ENCODE measurements around the gene TMX2.
"Not testable (repeated sequence)": the region's sequence is repeated elsewhere in the genome, so short reads cannot be mapped to it uniquely, and the experiment has no call there.

TMX2 gene

GRCh38 chr11:57712256-57713150, at the start of gene TMX2:
TMX2 (plus strand) TSS chr11:57712593; CDS start chr11:57712619, 26 bp downstream.
- peak; percentile 98 for DNase-seq (ENCODE audit: low read depth)
- H3K4me3 ChIP-seq (ENCODE audit: low read depth, low read length), result peak within 1 kb of the TSS; percentile 100

- DNase-seq (ENCODE audit: low read depth), result no peak
- no peak overlapping the region for H3K4me3 ChIP-seq (ENCODE audit: low read depth, low read length)
Measured at GRCh38 chr11:57662893-57663292, 49.5 kb upstream of the TMX2 start.

- no peak overlapping the region for H3K4me3 ChIP-seq (ENCODE audit: low read depth, low read length)
Measured at GRCh38 chr11:57663975-57664374, 48.4 kb upstream of the TMX2 start.

GRCh38 chr11:57667117-57667735, 45.2 kb upstream of the TMX2 start:
- peak; percentile 98 for DNase-seq (ENCODE audit: low read depth)
- peak overlapping the region; percentile 97 for H3K4me3 ChIP-seq (ENCODE audit: low read depth, low read length)

More at GRCh38 chr11:57663975-57664374, 48.4 kb upstream of the TMX2 start:
- no peak for DNase-seq (ENCODE audit: low read depth)

- peak within 1 kb of the TSS; percentile 97 for H3K4me3 ChIP-seq (ENCODE audit: low read depth, low read length)
- peak; percentile 100 for DNase-seq (ENCODE audit: low read depth)
Measured at GRCh38 chr11:57667736-57668433, 44.5 kb upstream of the TMX2 start, which contains the start of gene ZDHHC5. ZDHHC5 (plus strand) TSS chr11:57668114; CDS start chr11:57673091, 4,977 bp downstream.

GRCh38 chr11:57668434-57668782, 44.0 kb upstream of the TMX2 start:
- peak overlapping the region; percentile 97 for H3K4me3 ChIP-seq (ENCODE audit: low read depth, low read length)
- no peak for DNase-seq (ENCODE audit: low read depth)

GRCh38 chr11:57674251-57674650, 38.1 kb upstream of the TMX2 start:
- no peak overlapping the region for H3K4me3 ChIP-seq (ENCODE audit: low read depth, low read length)

GRCh38 chr11:57675176-57675941, 37.0 kb upstream of the TMX2 start:
- H3K4me3 ChIP-seq (ENCODE audit: low read depth, low read length), result no peak overlapping the region
- DNase-seq (ENCODE audit: low read depth), result no peak

More at GRCh38 chr11:57674251-57674650, 38.1 kb upstream of the TMX2 start:
- DNase-seq (ENCODE audit: low read depth), result no peak

GRCh38 chr11:57679396-57679795, 33.0 kb upstream of the TMX2 start:
- DNase-seq (ENCODE audit: low read depth), result no peak
- H3K4me3 ChIP-seq (ENCODE audit: low read depth, low read length), result no peak overlapping the region

GRCh38 chr11:57680552-57680874, 31.9 kb upstream of the TMX2 start:
- DNase-seq (ENCODE audit: low read depth), result no peak
- no peak overlapping the region for H3K4me3 ChIP-seq (ENCODE audit: low read depth, low read length)

- DNase-seq (ENCODE audit: low read depth), result no peak
- H3K4me3 ChIP-seq (ENCODE audit: low read depth, low read length), result no peak overlapping the region
Measured at GRCh38 chr11:57681168-57681567, 31.2 kb upstream of the TMX2 start.

- H3K4me3 ChIP-seq (ENCODE audit: low read depth, low read length); DNase-seq (ENCODE audit: low read depth): not testable (repeated sequence)
Measured at GRCh38 chr11:57690474-57690873, 21.9 kb upstream of the TMX2 start.

GRCh38 chr11:57698843-57699365, 13.5 kb upstream of the TMX2 start:
- DNase-seq (ENCODE audit: low read depth), result no peak
- no peak overlapping the region for H3K4me3 ChIP-seq (ENCODE audit: low read depth, low read length)

GRCh38 chr11:57699813-57700212, 12.6 kb upstream of the TMX2 start:
- DNase-seq (ENCODE audit: low read depth), result no peak
- no peak overlapping the region for H3K4me3 ChIP-seq (ENCODE audit: low read depth, low read length)

GRCh38 chr11:57700425-57700824, 12.0 kb upstream of the TMX2 start:
- DNase-seq (ENCODE audit: low read depth), result no peak
- no peak overlapping the region for H3K4me3 ChIP-seq (ENCODE audit: low read depth, low read length)

GRCh38 chr11:57703341-57703740, 9.1 kb upstream of the TMX2 start:
- no peak for DNase-seq (ENCODE audit: low read depth)
- no peak overlapping the region for H3K4me3 ChIP-seq (ENCODE audit: low read depth, low read length)

GRCh38 chr11:57704932-57705331, 7.5 kb upstream of the TMX2 start:
- DNase-seq (ENCODE audit: low read depth), result no peak
- no peak overlapping the region for H3K4me3 ChIP-seq (ENCODE audit: low read depth, low read length)

- DNase-seq (ENCODE audit: low read depth), result not testable (repeated sequence)
Measured at GRCh38 chr11:57705432-57705831, 7.0 kb upstream of the TMX2 start.

GRCh38 chr11:57709802-57710367, 2.5 kb upstream of the TMX2 start:
- H3K4me3 ChIP-seq (ENCODE audit: low read depth, low read length), result no peak overlapping the region
- DNase-seq (ENCODE audit: low read depth), result no peak

More at GRCh38 chr11:57705432-57705831, 7.0 kb upstream of the TMX2 start:
- H3K4me3 ChIP-seq (ENCODE audit: low read depth, low read length), result not testable (repeated sequence)
